ENCODE measurements around the gene PIK3C2A. TPM values are rescaled to one million over a fixed set of nuclear protein-coding genes. Genes with fewer than 3 reads are reported as not detected.

The PIK3C2A gene
- polyA plus RNA-seq, 1 of the 3 experiments (the other 2 are of a cell fraction) = 9.3 TPM

GRCh38 chr11:17256512-17256911, 48.7 kb upstream of the PIK3C2A start (continued):
- TF ChIP-seq EZH2phosphoT487 (IDR thresholded peaks at IDR 0.05; ENCODE audit: borderline replicate concordance, low read depth) = no peak
- no peak for TF ChIP-seq CHD2 (IDR thresholded peaks at IDR 0.05; ENCODE audit: low read length, partially characterized antibody)
- TF ChIP-seq EP300 (IDR thresholded peaks at IDR 0.05; ENCODE audit: borderline replicate concordance in 1 of 2, low read depth in 1 of 2, low read length in 1 of 2) = peak in 1 of 2 experiments; percentile 46; a peak in 1 of 4 replicates
- no peak for TF ChIP-seq ELF1 (IDR thresholded peaks at IDR 0.05)
- no peak for TF ChIP-seq RXRA (IDR thresholded peaks at IDR 0.05; ENCODE audit: borderline replicate concordance, low read depth)
- TF ChIP-seq SMC3 (IDR thresholded peaks at IDR 0.05; ENCODE audit: low read depth, low read length) = no peak

- Histone ChIP-seq H3K36me3 (replicated peaks in 1 of 2; ENCODE audit: control insufficient read depth in 1 of 2, insufficient read depth in 2 of 2, low read length in 1 of 2) (no peaks in the 10 kb centered on the region), H3K27me3 (ENCODE audit: insufficient read depth) (no peaks in the 10 kb centered on the region), H3K4me3 (ENCODE audit: low read depth in 2 of 2, low read length in 1 of 2) (no peak overlapping the region), H3K4me2 (no peak overlapping the region), H3K9me3 (no peaks in the 10 kb centered on the region), H3K4me1 (ENCODE audit: control insufficient read depth in 1 of 2, insufficient read depth in 2 of 2, low read depth in 1 of 2, low read length in 1 of 2) (no peaks in the 10 kb centered on the region), H3F3A (replicated peaks; ENCODE audit: insufficient read depth) (peaks cover 8% of the 10 kb centered on the region), H3K27ac (ENCODE audit: low read depth in 2 of 2, low read length in 1 of 2) (no peak overlapping the region), H3K79me2 (ENCODE audit: insufficient read depth) (no peaks in the 10 kb centered on the region), H2AFZ (ENCODE audit: low read depth) (no peak overlapping the region), H3K9ac (no peak overlapping the region), H3K9me2 (no peaks in the 10 kb centered on the region), H4K20me1 (ENCODE audit: insufficient read depth) (no peaks in the 10 kb centered on the region)
- WGBS (ENCODE audit: low lambda C conversion rate) = 69% methylated on average over 4 of the region's 4 CpGs
- ChIA-PET POLR2A (no interaction called here), CTCF (no interaction called here)
- DNase-seq = no peak
- TF ChIP-seq TAF1 (IDR thresholded peaks at IDR 0.05; ENCODE audit: borderline replicate concordance, low read depth, low read length) = no peak
- TF ChIP-seq GABPA (IDR thresholded peaks at IDR 0.05; ENCODE audit: low read depth) = no peak
- TF ChIP-seq SMC3 (IDR thresholded peaks at IDR 0.05; ENCODE audit: low read depth, low read length) = no peak
- TF ChIP-seq MAX (IDR thresholded peaks at IDR 0.05; ENCODE audit: low read depth) = no peak
- TF ChIP-seq EZH2phosphoT487 (IDR thresholded peaks at IDR 0.05; ENCODE audit: borderline replicate concordance, low read depth) = no peak
- TF ChIP-seq CHD2 (IDR thresholded peaks at IDR 0.05; ENCODE audit: low read length, partially characterized antibody) = no peak
- TF ChIP-seq YY1 (IDR thresholded peaks at IDR 0.05; ENCODE audit: low read depth) = no peak
- no peak for TF ChIP-seq RFX5 (IDR thresholded peaks at IDR 0.05; ENCODE audit: low read length)
- TF ChIP-seq FOXM1 (IDR thresholded peaks at IDR 0.05; ENCODE audit: low read depth) = no peak
- no peak for TF ChIP-seq NFIC (IDR thresholded peaks at IDR 0.05; ENCODE audit: borderline replicate concordance)
- no peak for TF ChIP-seq JUND (IDR thresholded peaks at IDR 0.05)
- TF ChIP-seq ZBTB33 (IDR thresholded peaks at IDR 0.05; ENCODE audit: borderline replicate concordance, low read depth) = no peak
These were observed 44.9 kb upstream of the PIK3C2A start for GRCh38 chr11:17252704-17253103.
